ENCODE results near the gene KRT40. TPM values are rescaled to one million over a fixed set of nuclear protein-coding genes. Genes with fewer than 3 reads are reported as not detected.

KRT40 gene
- total and polyA plus RNA-seq, 2 of the 8 experiments (the other 6 are each of a cell fraction or from before 2014, with no cell fraction given), result not detected

DNA sequence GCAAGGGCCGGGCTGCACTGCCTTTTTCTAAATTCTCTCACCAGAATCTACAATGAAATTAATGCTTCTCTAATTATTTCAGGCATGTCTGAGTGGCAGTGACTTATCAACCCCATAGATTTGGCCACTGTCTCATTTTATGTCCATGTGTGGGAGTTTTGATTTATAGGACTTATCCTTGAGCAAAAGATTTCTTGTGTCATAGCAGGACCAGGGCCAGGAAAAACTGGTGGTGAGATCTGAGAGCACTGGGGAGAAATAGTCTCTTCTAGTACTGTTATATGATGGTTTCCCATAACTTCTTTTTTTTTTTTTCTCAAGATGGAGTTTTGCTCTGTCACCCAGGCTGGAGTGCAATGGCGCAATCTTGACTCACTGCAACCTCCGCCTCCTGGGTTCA is 45.1 kb downstream of the KRT40 start:
- POLR2A ChIA-PET (ENCODE audit: partially characterized antibody), result no interaction called here

More for the DNA sequence above, 45.1 kb downstream of the KRT40 start:
- no peak overlapping the region for H2BK5ac ChIP-seq (ENCODE audit: low read depth, low read length)
- H3K79me1 ChIP-seq (ENCODE audit: low read depth, low read length), result no peaks in the 10 kb centered on the region
- H4K20me1 ChIP-seq (replicated peaks in 1 of 2; ENCODE audit: control insufficient read depth in 1 of 2, insufficient read depth in 2 of 2, low read length in 2 of 2), result no peaks in the 10 kb centered on the region
- H4K91ac ChIP-seq (replicated peaks; ENCODE audit: insufficient read length, low read length), result no peak overlapping the region
- no peaks in the 10 kb centered on the region for H3K27me3 ChIP-seq (replicated peaks in 1 of 4; ENCODE audit: control insufficient read depth in 3 of 4, extremely low read depth in 1 of 4, insufficient read depth in 3 of 4, low read length in 3 of 4)
- H3K4me3 ChIP-seq (ENCODE audit: extremely low read depth in 1 of 4, insufficient read depth in 2 of 4, low read depth in 3 of 4, low read length in 4 of 4), result no peak overlapping the region
- no peak overlapping the region for H2BK15ac ChIP-seq (ENCODE audit: low read length)
- no peak for DNase-seq (ENCODE audit: low read depth in 1 of 2, low spot score in 2 of 2)
- no peak for TF ChIP-seq POLR2AphosphoS5 (IDR thresholded peaks at IDR 0.05; ENCODE audit: low read depth, low read length)
- no peak for TF ChIP-seq CBX5 (IDR thresholded peaks at IDR 0.05; ENCODE audit: low read depth, low read length)
- no peak for TF ChIP-seq SAP30 (IDR thresholded peaks at IDR 0.05; ENCODE audit: insufficient read depth, insufficient replicate concordance, low read length)
- no peak for TF ChIP-seq SIRT6 (IDR thresholded peaks at IDR 0.05; ENCODE audit: low read length)
- TF ChIP-seq RNF2 (IDR thresholded peaks at IDR 0.05; ENCODE audit: borderline replicate concordance, low read depth, low read length, missing control alignments, poor library complexity, severe bottlenecking), result no peak
- TF ChIP-seq POU5F1 (IDR thresholded peaks at IDR 0.05; ENCODE audit: low read depth, low read length), result no peak
- no peak for TF ChIP-seq BCL11A (IDR thresholded peaks at IDR 0.05; ENCODE audit: low read depth in 2 of 2, low read length in 2 of 2)
- no peak for TF ChIP-seq NRF1 (IDR thresholded peaks at IDR 0.05; ENCODE audit: low read depth, low read length)
- no peak for TF ChIP-seq KDM1A (IDR thresholded peaks at IDR 0.05; ENCODE audit: borderline replicate concordance, low read length)
- TF ChIP-seq CTCF (IDR thresholded peaks at IDR 0.05; ENCODE audit: control extremely low read depth in 1 of 3, insufficient read depth in 1 of 3, low read depth in 1 of 3, low read length in 3 of 3), result no peak
- no peak for TF ChIP-seq CREB1 (IDR thresholded peaks at IDR 0.05)
- TF ChIP-seq RXRA (IDR thresholded peaks at IDR 0.05; ENCODE audit: insufficient read depth, low read depth, low read length), result no peak
- no peak overlapping the region for H3K18ac ChIP-seq (ENCODE audit: extremely low read depth, low read length)
- H3K9me3 ChIP-seq (ENCODE audit: insufficient read depth in 2 of 2, low read depth in 1 of 2, low read length in 1 of 2), result no peaks in the 10 kb centered on the region
- H2AK5ac ChIP-seq (ENCODE audit: low read depth, low read length), result no peak overlapping the region
- no peak overlapping the region for H4K8ac ChIP-seq (ENCODE audit: extremely low read depth, insufficient read depth, low read length)
- no peak for FAIRE-seq
- no peak overlapping the region for H3K27ac ChIP-seq (ENCODE audit: low read depth, low read length)
- 0 out of 2 replicates have a peak, but pooled peaks cover 2% of the 10 kb centered on the region for H3K23me2 ChIP-seq (ENCODE audit: low read depth, low read length)
- H2BK12ac ChIP-seq (ENCODE audit: low read depth, low read length), result no peak overlapping the region
- no peak overlapping the region for H3K14ac ChIP-seq (ENCODE audit: insufficient read length)
- CTCF ChIA-PET (ENCODE audit: partially characterized antibody), result no interaction called here
- H3K9ac ChIP-seq (replicated peaks in 1 of 4; ENCODE audit: extremely low read depth in 1 of 4, low read depth in 3 of 4, low read length in 3 of 4), result no peak overlapping the region
- H2BK20ac ChIP-seq (ENCODE audit: low read length), result no peak overlapping the region
- H3K4ac ChIP-seq (replicated peaks; ENCODE audit: insufficient read length, low read depth, low read length), result no peak overlapping the region
- H3K4me2 ChIP-seq (ENCODE audit: insufficient read depth in 1 of 2, low read depth in 2 of 2, low read length in 2 of 2), result no peak overlapping the region
- WGBS, 2 experiments (ENCODE audit: extremely low coverage in 1 of 2, insufficient coverage in 1 of 2, insufficient read length in 1 of 2, insufficient replicate concordance in 2 of 2, low coverage in 1 of 2, low lambda C conversion rate in 2 of 2, missing lambda C conversion rate in 1 of 2), result 81% methylated on average over 3 of the region's 3 CpGs; no CpG with 5 or more reads in 1 of the 2 experiments
- H3K79me2 ChIP-seq (ENCODE audit: control insufficient read depth in 1 of 2, insufficient read depth in 2 of 2, low read length in 2 of 2), result no peaks in the 10 kb centered on the region
- H3K4me1 ChIP-seq (replicated peaks in 1 of 4; ENCODE audit: control insufficient read depth in 3 of 4, insufficient read depth in 4 of 4, low read length in 3 of 4), result peaks cover 0 to 4% (median 0%) of the 10 kb centered on the region in 4 experiments; a peak in 2 of 7 replicates
- H4K5ac ChIP-seq (ENCODE audit: insufficient read length, low read depth, low read length), result no peak overlapping the region
- H2AFZ ChIP-seq (ENCODE audit: low read length), result no peak overlapping the region
- no peak overlapping the region for H2BK120ac ChIP-seq (replicated peaks; ENCODE audit: low read depth, low read length)
- H3K23ac ChIP-seq (ENCODE audit: insufficient read length), result no peak overlapping the region
- H3K56ac ChIP-seq (replicated peaks; ENCODE audit: insufficient read length, low read depth, low read length), result no peak overlapping the region
- H3K36me3 ChIP-seq (ENCODE audit: control insufficient read depth in 2 of 4, insufficient read depth in 4 of 4, low read length in 3 of 4), result no peaks in the 10 kb centered on the region

All from H1 (cell line).